GM18861 (cell line): Measurements from ENCODE around the gene PKHD1.

ENCODE experiments used
- ATAC-seq: cut with Tn5 transposase; IDR thresholded peaks from one replicate; pipeline ENCODE4 v1.9.1; 2021; ENCODE audit not compliant: unreplicated experiment

The PKHD1 gene

GRCh38 chr6:52087498-52087999, at the start of gene PKHD1:
Gene PKHD1, minus strand, starts transcription at chr6:52087613. Its CDS starts 2,680 bp downstream, at chr6:52084933.
- ATAC-seq, result no peak

GRCh38 chr6:52136934-52137467, 49.6 kb upstream of the PKHD1 start:
- ATAC-seq, result no peak

GRCh38 chr6:52136055-52136454, 48.6 kb upstream of the PKHD1 start:
- no peak for ATAC-seq

- ATAC-seq, result no peak
These were observed 47.8 kb upstream of the PKHD1 start for GRCh38 chr6:52135217-52135616.

- no peak for ATAC-seq
These were observed 46.6 kb upstream of the PKHD1 start for GRCh38 chr6:52134011-52134410.

- ATAC-seq, result no peak
These were observed 45.9 kb upstream of the PKHD1 start for GRCh38 chr6:52133324-52133723.

- no peak for ATAC-seq
These were observed 44.9 kb upstream of the PKHD1 start for GRCh38 chr6:52132292-52132691.

- no peak for ATAC-seq
These were observed 43.0 kb upstream of the PKHD1 start for GRCh38 chr6:52130440-52130839.

- no peak for ATAC-seq
These were observed 40.5 kb upstream of the PKHD1 start for GRCh38 chr6:52127957-52128356.

- no peak for ATAC-seq
These were observed 38.8 kb upstream of the PKHD1 start for GRCh38 chr6:52126231-52126630.

- ATAC-seq, result no peak
These were observed 38.2 kb upstream of the PKHD1 start for GRCh38 chr6:52125572-52125971.

- no peak for ATAC-seq
These were observed 37.7 kb upstream of the PKHD1 start for GRCh38 chr6:52125139-52125538.

- no peak for ATAC-seq
These were observed 37.0 kb upstream of the PKHD1 start for GRCh38 chr6:52124126-52125121.

- no peak for ATAC-seq
These were observed 35.8 kb upstream of the PKHD1 start for GRCh38 chr6:52123251-52123650.

- no peak for ATAC-seq
These were observed 29.9 kb upstream of the PKHD1 start for GRCh38 chr6:52117352-52117751.

GRCh38 chr6:52116605-52116948, 29.2 kb upstream of the PKHD1 start:
- ATAC-seq, result no peak

GRCh38 chr6:52115891-52116604, 28.6 kb upstream of the PKHD1 start:
- ATAC-seq, result no peak

- ATAC-seq, result no peak
These were observed 27.8 kb upstream of the PKHD1 start for GRCh38 chr6:52115145-52115741.

GRCh38 chr6:52109171-52109571, 21.8 kb upstream of the PKHD1 start:
- ATAC-seq, result no peak

- no peak for ATAC-seq
These were observed 20.7 kb upstream of the PKHD1 start for GRCh38 chr6:52108128-52108527.

GRCh38 chr6:52106994-52107393, 19.6 kb upstream of the PKHD1 start:
- ATAC-seq, result no peak
